HepG2 (cell line): ENCODE results near the gene ABT1. TPM values are rescaled to one million over a fixed set of nuclear protein-coding genes. Genes with fewer than 3 reads are reported as not detected.

Source experiments
- ARID2 ChIP-seq: sonication (generic); formaldehyde crosslinking; IDR thresholded peaks from 2 replicates; pipeline ENCODE4 v1.8.1; 2022; ENCODE audit warnings: mild to moderate bottlenecking, missing genetic modification reagents, borderline replicate concordance
- BORCS8-MEF2B ChIP-seq: sonication (generic); formaldehyde crosslinking; IDR thresholded peaks from 2 replicates; pipeline ENCODE4 v1.8.0; 2022; ENCODE audit warnings: mild to moderate bottlenecking, missing genetic modification reagents
- CEBPG ChIP-seq: IDR thresholded peaks from 2 replicates; pipeline ENCODE4 v1.6.1; 2016
- CREB3 ChIP-seq: sonication (generic); formaldehyde crosslinking; IDR thresholded peaks from 2 replicates; pipeline ENCODE4 v1.5.0; 2020; ENCODE audit warnings: missing genetic modification reagents
- ERF ChIP-seq: IDR thresholded peaks from 2 replicates; pipeline ENCODE4 v1.6.1; 2018; ENCODE audit warnings: missing biosample characterization, missing genetic modification reagents
- GABPA ChIP-seq, 2 experiments: IDR thresholded peaks; 2 replicates each; pipeline ENCODE4 v1.6.1; 2011 to 2016; ENCODE audit warnings: low read depth in 2 of 2, low read length in 1 of 2, missing biosample characterization in 1 of 2, missing genetic modification characterization in 1 of 2
- GLMP ChIP-seq: sonication (generic); formaldehyde crosslinking; IDR thresholded peaks from 2 replicates; pipeline ENCODE4 v1.9.0; 2021; ENCODE audit warnings: missing genetic modification reagents, mild to moderate bottlenecking, borderline replicate concordance
- GTF2F1 ChIP-seq: fragments of 150-350 bp; IDR thresholded peaks from 2 replicates; pipeline ENCODE4 v1.6.1; 2014; ENCODE audit warnings: low read length
- HOXA5 ChIP-seq: sonication (generic); formaldehyde crosslinking; IDR thresholded peaks from 2 replicates; pipeline ENCODE4 v1.4.0; 2020; ENCODE audit warnings: missing genetic modification reagents
- IRF2 ChIP-seq: IDR thresholded peaks from 2 replicates; pipeline ENCODE4 v1.6.1; 2018; ENCODE audit warnings: missing genetic modification reagents, missing compliant biosample characterization
- KDM4B ChIP-seq: sonication (generic); formaldehyde crosslinking; IDR thresholded peaks from 2 replicates; pipeline ENCODE4 v1.4.0; 2020; ENCODE audit warnings: missing genetic modification reagents
- NFIC ChIP-seq: IDR thresholded peaks from 2 replicates; pipeline ENCODE4 v1.6.1; 2012; ENCODE audit warnings: mild to moderate bottlenecking, low read length, inconsistent platforms
- POLR2G ChIP-seq: fragments of 200-400 bp; formaldehyde crosslinking; IDR thresholded peaks from 2 replicates; pipeline ENCODE4 v1.6.1; 2018; ENCODE audit warnings: mild to moderate bottlenecking, low read depth, low read length, moderate library complexity
- PREB ChIP-seq: sonication (generic); formaldehyde crosslinking; IDR thresholded peaks from 2 replicates; pipeline ENCODE4 v1.4.0; 2020; ENCODE audit warnings: missing genetic modification reagents
- SIX1 ChIP-seq: sonication (generic); formaldehyde crosslinking; IDR thresholded peaks from 2 replicates; pipeline ENCODE4 v1.4.0; 2020; ENCODE audit warnings: missing genetic modification reagents, borderline replicate concordance
- TBP ChIP-seq: sonication (generic); formaldehyde crosslinking; IDR thresholded peaks from 2 replicates; pipeline ENCODE4 v1.5.0; 2020; ENCODE audit warnings: missing genetic modification reagents
- TFAP4 ChIP-seq: sonication (generic); IDR thresholded peaks from 2 replicates; pipeline ENCODE4 v1.6.1; 2016; ENCODE audit warnings: low read depth, borderline replicate concordance
- THAP11 ChIP-seq: IDR thresholded peaks from 2 replicates; pipeline ENCODE4 v1.6.1; 2016; ENCODE audit warnings: missing biosample characterization, missing genetic modification reagents
- ZBTB44 ChIP-seq: sonication (generic); formaldehyde crosslinking; IDR thresholded peaks from 2 replicates; pipeline ENCODE4 v1.4.0; 2020; ENCODE audit warnings: missing genetic modification reagents
- ZBTB7A ChIP-seq: sonication (generic); formaldehyde crosslinking; IDR thresholded peaks from 2 replicates; pipeline ENCODE4 v1.8.0; 2022; ENCODE audit warnings: mild to moderate bottlenecking, missing genetic modification reagents
- ZNF225 ChIP-seq: sonication (generic); formaldehyde crosslinking; IDR thresholded peaks from 2 replicates; pipeline ENCODE4 v1.4.0; 2020; ENCODE audit warnings: mild to moderate bottlenecking, missing genetic modification reagents
- ZNF598 ChIP-seq: sonication (generic); formaldehyde crosslinking; IDR thresholded peaks from 2 replicates; pipeline ENCODE4 v1.5.1; 2020; ENCODE audit warnings: mild to moderate bottlenecking, missing genetic modification reagents, borderline replicate concordance
- ZNF782 ChIP-seq: sonication (generic); formaldehyde crosslinking; IDR thresholded peaks from 2 replicates; pipeline ENCODE4 v1.4.0; 2020; ENCODE audit warnings: missing genetic modification reagents, mild to moderate bottlenecking, borderline replicate concordance
- polyA plus RNA-seq, 8 experiments: library from polyadenylated mRNA; depleted of rRNA in 3 of 8; stranded (reverse) in 7 of 8; unstranded in 1 of 8; fragments of >200 nt; fragmentation: Illumina TruSeq in 4 of 8; extraction: Trizol in 4 of 8; gene quantifications; 2 replicates each; pipeline versions ENCODE4 v1.2.1 to v1.2.3, GENCODE V29; 2011 to 2016; ENCODE audit warnings: low read depth in 4 of 8, missing spikeins in 1 of 8, mixed read lengths in 1 of 8; ENCODE audit not compliant: insufficient read depth in 1 of 8
- total RNA-seq, 5 experiments: library from RNA; depleted of rRNA; stranded (reverse); fragments of >200 nt; fragmentation: Illumina TruSeq; extraction: Trizol; gene quantifications; 2 replicates each; pipeline ENCODE4 v1.2.3, GENCODE V29; 2016; ENCODE audit warnings: low read depth in 1 of 5

The ABT1 gene
- total and polyA plus RNA-seq, 2 of the 13 experiments (the other 11 are each of a cell fraction or from before 2014, with no cell fraction given) = 38.4 TPM

GRCh38 chr6:26553635-26554446 is 42.9 kb upstream of the ABT1 start (continued):
- TF ChIP-seq PREB (CRISPR knock-in tag) = no peak
- TF ChIP-seq POLR2G = no peak
- TF ChIP-seq HOXA5 = peak; percentile 88
- TF ChIP-seq ERF (CRISPR knock-in tag) = peak; percentile 50
- TF ChIP-seq ARID2 (CRISPR knock-in tag) = no peak
- 0 out of 2 replicates have a peak, but pooled peaks have one; percentile 14 for TF ChIP-seq BORCS8-MEF2B
- TF ChIP-seq ZNF225 (CRISPR knock-in tag) = no peak
- TF ChIP-seq ZBTB7A (CRISPR knock-in tag) = no peak
- no peak for TF ChIP-seq ZNF598 (CRISPR knock-in tag)
- peak; percentile 14; the same call in 1 of the 2 replicates for TF ChIP-seq CEBPG (CRISPR knock-in tag)
- 0 out of 2 replicates have a peak, but pooled peaks have one; percentile 48 for TF ChIP-seq IRF2 (CRISPR knock-in tag)
- TF ChIP-seq GLMP (CRISPR knock-in tag) = no peak
- no peak for TF ChIP-seq CREB3 (CRISPR knock-in tag)
- TF ChIP-seq TFAP4 = peak; percentile 53; the same call in 1 of the 2 replicates
- TF ChIP-seq ZNF782 (CRISPR knock-in tag) = no peak
- 0 out of 2 replicates have a peak, but pooled peaks have one; percentile 53 for TF ChIP-seq TBP (CRISPR knock-in tag)
- 0 out of 2 replicates have a peak, but pooled peaks have one; percentile 11 for TF ChIP-seq SIX1
- no peak for TF ChIP-seq GTF2F1
- peak; percentile 58; the same call in 1 of the 2 replicates for TF ChIP-seq THAP11 (CRISPR knock-in tag)
- no peak for TF ChIP-seq GABPA (IDR thresholded peaks at IDR 0.05; ENCODE audit: low read depth, low read length)
- 0 out of 2 replicates have a peak, but pooled peaks have one; percentile 23 for TF ChIP-seq GABPA (CRISPR knock-in tag; IDR thresholded peaks at IDR 0.05; ENCODE audit: low read depth)
- TF ChIP-seq KDM4B (CRISPR knock-in tag) = no peak
- no peak; the same call in 1 of the 2 replicates for TF ChIP-seq ZBTB44 (CRISPR knock-in tag)
- peak; percentile 59; the same call in 1 of the 2 replicates for TF ChIP-seq NFIC
